Endodermal cell (in vitro differentiated cells): Measurements from ENCODE around the gene NAA15. TPM values are rescaled to one million over a fixed set of nuclear protein-coding genes. Genes with fewer than 3 reads are reported as not detected.
"Not testable (repeated sequence)": the region's sequence is repeated elsewhere in the genome, so short reads cannot be mapped to it uniquely, and the experiment has no call there.

Experiments
- DNase-seq: peaks from one replicate; pipeline ENCODE4 v3.0.0-alpha.2; 2017
- H3K27ac ChIP-seq: 2 replicates; pipeline ENCODE4 v1.5.1; 2013; ENCODE audit warnings: mild to moderate bottlenecking, low read depth, low read length, moderate library complexity
- H3K27me3 ChIP-seq: 2 replicates; pipeline ENCODE4 v1.6.1; 2013; ENCODE audit warnings: mild to moderate bottlenecking, low read length, moderate library complexity; ENCODE audit not compliant: insufficient read depth, control insufficient read depth, poor library complexity, severe bottlenecking
- H3K36me3 ChIP-seq: 2 replicates; pipeline ENCODE4 v1.7.0; 2013; ENCODE audit warnings: mild to moderate bottlenecking, low read length, moderate library complexity; ENCODE audit not compliant: control insufficient read depth, insufficient read depth
- H3K4me1 ChIP-seq: one replicate; pipeline ENCODE4 v1.7.0; 2013; ENCODE audit warnings: low read length; ENCODE audit not compliant: control insufficient read depth, insufficient read depth
- H3K4me3 ChIP-seq: 2 replicates; pipeline ENCODE4 v1.5.1; 2013; ENCODE audit warnings: mild to moderate bottlenecking, low read length, moderate library complexity
- H3K9ac ChIP-seq: 2 replicates; pipeline ENCODE4 v1.6.1; 2013; ENCODE audit warnings: mild to moderate bottlenecking, low read length, moderate library complexity; ENCODE audit not compliant: poor library complexity, severe bottlenecking; ENCODE audit errors: extremely low read depth
- H3K9me3 ChIP-seq: 2 replicates; pipeline ENCODE4 v1.6.1; 2013; ENCODE audit warnings: mild to moderate bottlenecking, low read length, moderate library complexity; ENCODE audit not compliant: control insufficient read depth
- H3K27ac Mint-ChIP-seq: 2 replicates; pipeline ENCODE4 v1.8.0; 2020; ENCODE audit warnings: mixed read lengths
- H3K27me3 Mint-ChIP-seq: 2 replicates; pipeline ENCODE4 v1.8.0; 2021; ENCODE audit warnings: mild to moderate bottlenecking, mixed read lengths; ENCODE audit not compliant: insufficient read depth
- H3K36me3 Mint-ChIP-seq: 2 replicates; pipeline ENCODE4 v1.8.0; 2020; ENCODE audit warnings: low read depth, mixed read lengths
- H3K4me1 Mint-ChIP-seq: 2 replicates; pipeline ENCODE4 v1.8.0; 2020; ENCODE audit warnings: mixed read lengths
- H3K4me3 Mint-ChIP-seq: 2 replicates; pipeline ENCODE4 v1.8.0; 2020; ENCODE audit warnings: mild to moderate bottlenecking, moderate library complexity, mixed read lengths
- H3K9me3 Mint-ChIP-seq: 2 replicates; pipeline ENCODE4 v1.8.0; 2020; ENCODE audit warnings: mild to moderate bottlenecking, mixed read lengths
- WGBS, 2 experiments: methylation state at CpG; one replicate each; pipeline versions ENCODE4 v1.1.5 to v1.1.7; 2013; ENCODE audit warnings: missing lambda C conversion rate in 2 of 2, mixed read lengths in 1 of 2; ENCODE audit not compliant: insufficient coverage in 1 of 2, insufficient read length in 1 of 2; 5-methylcytosine and 5-hydroxymethylcytosine counted together
- total RNA-seq, 2 donors: library from RNA; stranded (reverse); fragmentation: NEBNext Ultra II Directional in 1 of 2; extraction: Animal tissue kit (Norgen Biotek cat#: 25700) in 1 of 2; gene quantifications; 2 replicates in 1 of 2; 3 replicates in 1 of 2; pipeline ENCODE4 v1.2.1, GENCODE V29; 2021
- TF ChIP-seq, protein P1 (sequence below): fragments of 200-600 bp; sonication (generic); conservative IDR thresholded peaks from 2 replicates; pipeline ENCODE4 v1.5.0; 2021; ENCODE audit warnings: antibody characterized with exemption, mild to moderate bottlenecking

The NAA15 gene
- total RNA-seq, 2 donors from 2014 or later, result 64.7 to 78.9 TPM

DNA sequence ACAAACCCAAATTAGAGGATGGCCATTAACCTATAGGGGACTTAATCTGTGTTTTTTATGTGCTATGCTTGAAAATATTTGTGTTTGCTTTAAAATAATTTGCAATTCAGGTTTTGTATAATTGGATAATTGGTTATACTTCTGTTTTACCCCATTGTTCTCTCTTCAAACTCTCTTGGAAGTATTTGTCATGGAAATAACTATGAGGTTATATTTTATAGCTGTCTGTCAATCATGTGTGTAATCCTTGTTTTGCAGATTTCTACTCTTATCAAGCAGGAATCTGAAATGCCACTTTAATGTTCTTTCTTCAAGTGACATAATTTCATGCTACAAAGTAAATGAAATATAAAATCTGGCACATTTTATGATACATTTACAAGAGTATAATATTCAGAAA lies 16.3 kb downstream of the NAA15 start:
- H3K9me3 ChIP-seq, result peaks cover 18% of the 10 kb centered on the region
- no peaks in the 10 kb centered on the region for H3K4me1 ChIP-seq
- no peaks in the 10 kb centered on the region for H3K27me3 ChIP-seq
- Mint-ChIP-seq H3K27ac (no peak overlapping the region), H3K4me1 (peaks cover 33% of the 10 kb centered on the region), H3K36me3 (peaks cover 26% of the 10 kb centered on the region), H3K27me3 (no peaks in the 10 kb centered on the region), H3K9me3 (peaks cover 19% of the 10 kb centered on the region), H3K4me3 (no peak overlapping the region)
- H3K27ac ChIP-seq, result no peak overlapping the region
- DNase-seq, result no peak
- H3K9ac ChIP-seq, result no peak overlapping the region
- no peak overlapping the region for H3K4me3 ChIP-seq
- TF ChIP-seq, protein P1, sequence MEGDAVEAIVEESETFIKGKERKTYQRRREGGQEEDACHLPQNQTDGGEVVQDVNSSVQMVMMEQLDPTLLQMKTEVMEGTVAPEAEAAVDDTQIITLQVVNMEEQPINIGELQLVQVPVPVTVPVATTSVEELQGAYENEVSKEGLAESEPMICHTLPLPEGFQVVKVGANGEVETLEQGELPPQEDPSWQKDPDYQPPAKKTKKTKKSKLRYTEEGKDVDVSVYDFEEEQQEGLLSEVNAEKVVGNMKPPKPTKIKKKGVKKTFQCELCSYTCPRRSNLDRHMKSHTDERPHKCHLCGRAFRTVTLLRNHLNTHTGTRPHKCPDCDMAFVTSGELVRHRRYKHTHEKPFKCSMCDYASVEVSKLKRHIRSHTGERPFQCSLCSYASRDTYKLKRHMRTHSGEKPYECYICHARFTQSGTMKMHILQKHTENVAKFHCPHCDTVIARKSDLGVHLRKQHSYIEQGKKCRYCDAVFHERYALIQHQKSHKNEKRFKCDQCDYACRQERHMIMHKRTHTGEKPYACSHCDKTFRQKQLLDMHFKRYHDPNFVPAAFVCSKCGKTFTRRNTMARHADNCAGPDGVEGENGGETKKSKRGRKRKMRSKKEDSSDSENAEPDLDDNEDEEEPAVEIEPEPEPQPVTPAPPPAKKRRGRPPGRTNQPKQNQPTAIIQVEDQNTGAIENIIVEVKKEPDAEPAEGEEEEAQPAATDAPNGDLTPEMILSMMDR, result no peak
- peaks cover 7% of the 10 kb centered on the region for H3K36me3 ChIP-seq

DNA sequence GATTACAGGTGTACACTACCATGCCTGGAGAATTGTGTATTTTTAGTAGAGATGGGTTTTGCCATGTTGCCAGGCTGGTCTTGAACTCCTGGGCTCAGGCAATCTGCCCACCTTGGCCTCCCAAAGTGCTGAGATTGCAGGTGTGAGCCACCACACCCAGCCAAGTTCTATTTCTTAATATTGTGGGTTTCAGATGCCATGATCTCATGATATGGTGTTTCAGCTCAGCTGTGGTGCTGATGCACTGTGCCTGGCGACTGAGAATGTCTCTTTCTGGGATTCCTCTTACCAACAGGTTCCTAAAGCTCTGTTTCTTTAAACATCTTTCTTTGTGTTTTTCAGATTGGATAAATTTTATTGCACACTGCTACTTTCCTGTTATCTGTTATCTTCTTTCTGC lies 18.3 kb downstream of the NAA15 start:
- Histone ChIP-seq H3K27ac (no peak overlapping the region), H3K4me1 (peaks cover 5% of the 10 kb centered on the region), H3K4me3 (no peak overlapping the region), H3K36me3 (peaks cover 6% of the 10 kb centered on the region), H3K27me3 (no peaks in the 10 kb centered on the region), H3K9me3 (peaks cover 18% of the 10 kb centered on the region), H3K9ac (no peak overlapping the region)
- no peaks in the 10 kb centered on the region for H3K27me3 Mint-ChIP-seq
- H3K27ac Mint-ChIP-seq, result no peak overlapping the region
- H3K9me3 Mint-ChIP-seq, result peaks cover 19% of the 10 kb centered on the region
- peaks cover 26% of the 10 kb centered on the region for H3K36me3 Mint-ChIP-seq
- H3K4me3 Mint-ChIP-seq, result no peak overlapping the region
- TF ChIP-seq, protein P1, result no peak
- 100% methylated on average over 1 of the region's 1 CpG for WGBS, 2 experiments
- H3K4me1 Mint-ChIP-seq, result peaks cover 34% of the 10 kb centered on the region
- DNase-seq, result no peak

DNA sequence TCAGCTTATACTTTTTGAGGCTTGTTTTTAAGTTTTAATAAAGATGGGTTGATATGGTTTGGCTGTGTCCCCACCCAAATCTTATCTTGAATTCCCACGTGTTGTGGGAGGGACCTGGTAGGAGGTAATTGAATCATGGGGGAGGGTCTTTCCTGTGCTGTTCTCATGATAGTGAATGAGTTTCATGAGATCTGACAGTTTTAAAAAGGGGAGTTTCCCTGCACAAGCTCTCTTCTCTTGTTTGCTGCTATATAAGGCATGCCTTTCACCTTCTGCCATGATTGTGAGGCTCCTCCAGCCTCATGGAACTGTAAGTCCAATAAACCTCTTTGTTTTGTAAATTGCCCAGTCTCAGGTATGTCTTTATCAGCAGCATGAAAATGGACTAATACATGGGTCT lies 20.8 kb downstream of the NAA15 start:
- WGBS, 2 experiments, result 95% methylated on average over 1 of the region's 1 CpG; no CpG with 5 or more reads in 1 of the 2 experiments
- not testable (repeated sequence) for H3K9ac ChIP-seq, H3K27me3 Mint-ChIP-seq, H3K36me3 ChIP-seq, H3K4me1 ChIP-seq, H3K27ac Mint-ChIP-seq, H3K4me3 Mint-ChIP-seq, H3K27ac ChIP-seq, H3K4me3 ChIP-seq, DNase-seq, H3K27me3 ChIP-seq
- Mint-ChIP-seq H3K4me1 (peaks cover 19% of the 10 kb centered on the region), H3K9me3 (peaks cover 19% of the 10 kb centered on the region), H3K36me3 (peaks cover 32% of the 10 kb centered on the region)
- peaks cover 18% of the 10 kb centered on the region for H3K9me3 ChIP-seq

DNA sequence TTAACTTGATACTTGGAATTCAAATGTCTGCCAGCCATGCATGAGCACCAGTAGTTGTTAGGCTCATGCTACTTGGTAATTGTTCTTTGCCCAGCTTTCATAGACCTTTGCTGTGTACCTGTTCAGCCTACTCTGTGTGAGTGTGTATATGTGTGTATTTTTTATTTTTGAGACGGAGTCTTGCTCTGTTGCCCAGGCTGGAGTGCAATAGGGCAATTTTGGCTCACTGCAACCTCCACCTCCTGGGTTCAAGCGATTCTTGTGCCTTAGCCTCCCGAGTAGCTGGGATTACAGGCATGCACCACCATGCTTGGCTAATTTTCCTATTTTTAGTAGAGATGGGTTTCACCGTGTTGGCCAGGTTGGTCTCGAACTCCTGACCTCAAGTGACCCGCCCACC lies 21.2 kb downstream of the NAA15 start:
- not testable (repeated sequence) for H3K9ac ChIP-seq, H3K4me3 Mint-ChIP-seq, H3K27me3 ChIP-seq, DNase-seq, H3K27ac ChIP-seq, H3K36me3 ChIP-seq, H3K27me3 Mint-ChIP-seq, H3K4me3 ChIP-seq, H3K4me1 ChIP-seq, H3K27ac Mint-ChIP-seq
- peaks cover 18% of the 10 kb centered on the region for H3K9me3 ChIP-seq
- peaks cover 21% of the 10 kb centered on the region for H3K9me3 Mint-ChIP-seq
- H3K4me1 Mint-ChIP-seq, result peaks cover 18% of the 10 kb centered on the region
- peaks cover 34% of the 10 kb centered on the region for H3K36me3 Mint-ChIP-seq
- WGBS, 2 experiments, result 97 to 98% methylated on average over 6 of the region's 6 CpGs
